Stimulated activated CD4-positive, alpha-beta T cell treated with anti-CD3 and anti-CD28 coated beads, Interleukin-2, amount 100 ng/mL, for 24 hours (primary cell): ENCODE results near the gene C10orf105.
A peak's percentile ranks its signal among the peaks of the same experiment; 100 is the strongest.

Experiments used
- DNase-seq, 2 donors: peaks; one replicate each; pipeline ENCODE4 v3.0.0-alpha.2; 2020

C10orf105 gene

GRCh38 chr10:71675295-71675970 lies 44.1 kb downstream of the C10orf105 start:
- DNase-seq = no peak

- DNase-seq = no peak
These were observed 47.3 kb downstream of the C10orf105 start for GRCh38 chr10:71671994-71672946.

- no peak for DNase-seq
These were observed 52.2 kb downstream of the C10orf105 start for GRCh38 chr10:71667387-71667752.

GRCh38 chr10:71666639-71667386 lies 52.8 kb downstream of the C10orf105 start:
- DNase-seq = peak in 1 of 2 donors; percentile 8

GRCh38 chr10:71665456-71665855 lies 54.1 kb downstream of the C10orf105 start:
- DNase-seq = no peak

GRCh38 chr10:71664585-71664984 lies 55.0 kb downstream of the C10orf105 start:
- DNase-seq = no peak

GRCh38 chr10:71663311-71663710 lies 56.3 kb downstream of the C10orf105 start:
- DNase-seq = no peak

- DNase-seq = no peak
These were observed 57.7 kb downstream of the C10orf105 start for GRCh38 chr10:71661779-71662336.
